CD4-positive, alpha-beta T cell treated with Interleukin-15 for 4 hours (primary cell): ENCODE measurements around the gene FAM110D.

ENCODE experiments used
- DNase-seq: peaks from one replicate; pipeline ENCODE4 v3.0.0-alpha.2; 2020; ENCODE audit warnings: low spot score

Gene FAM110D

GRCh38 chr1:26158908-26159742, at the start of gene FAM110D:
Gene FAM110D (plus strand): TSS chr1:26159079. CDS start chr1:26161292, 2,213 bp downstream.
- DNase-seq, result no peak

- DNase-seq, result no peak
Observed at GRCh38 chr1:26109229-26110164, 49.4 kb upstream of the FAM110D start.

- peak; percentile 74 for DNase-seq
Observed at GRCh38 chr1:26110731-26111529, 47.9 kb upstream of the FAM110D start.

DNA sequence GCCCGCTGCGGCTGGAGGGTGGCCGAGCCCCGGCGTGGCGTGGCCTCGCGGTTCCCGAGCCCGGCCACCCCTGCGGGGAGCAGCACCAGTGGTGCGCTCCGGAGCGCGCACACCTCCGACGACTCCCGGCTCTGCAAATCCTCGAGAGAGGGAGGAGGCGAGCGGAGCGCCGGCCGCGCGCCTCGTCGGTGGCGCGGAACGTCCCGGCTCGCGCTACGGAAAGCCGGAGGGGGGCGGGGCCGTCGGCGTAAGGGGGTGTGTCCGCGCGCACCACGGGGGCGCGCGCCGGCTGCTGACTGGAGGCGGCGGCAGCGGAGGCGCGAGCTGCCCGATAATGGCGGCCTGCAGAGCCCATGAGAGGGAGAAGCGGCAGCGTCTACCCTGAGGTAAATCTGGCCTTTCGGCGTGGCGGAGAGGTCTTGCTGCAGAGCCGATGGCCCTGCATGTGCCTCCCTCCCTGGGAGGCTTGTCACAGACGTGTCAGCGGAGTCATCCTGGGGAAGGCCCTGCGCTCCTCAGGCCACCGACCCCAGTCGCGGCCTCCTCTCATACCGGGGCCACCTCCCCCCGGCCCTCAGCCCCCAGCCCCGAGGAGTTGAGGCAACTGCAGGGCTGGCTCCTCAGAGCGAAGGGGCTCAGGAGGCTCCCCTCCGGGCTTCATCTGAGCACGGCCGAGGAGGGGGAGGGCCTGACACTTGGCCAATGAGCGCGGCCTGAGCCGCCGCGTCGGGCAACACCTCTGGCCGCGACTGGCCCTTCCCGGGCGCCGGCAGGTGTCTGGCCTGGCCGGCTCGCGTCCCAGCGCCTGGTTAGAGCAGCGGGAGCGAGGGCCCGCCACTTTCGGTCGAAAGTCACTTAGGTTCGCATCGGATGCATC, 47.1 kb upstream of the FAM110D start, which contains the start of gene PDIK1L:
Gene PDIK1L (plus strand): TSS at position 295 of the 877 bp plus-strand sequence. CDS start 2,485 bp downstream, outside the sequence.
- DNase-seq, result peak; percentile 96

- no peak for DNase-seq
Observed at GRCh38 chr1:26112407-26112775, 46.5 kb upstream of the FAM110D start.

GRCh38 chr1:26114165-26114927, 44.5 kb upstream of the FAM110D start:
- DNase-seq, result no peak

DNA sequence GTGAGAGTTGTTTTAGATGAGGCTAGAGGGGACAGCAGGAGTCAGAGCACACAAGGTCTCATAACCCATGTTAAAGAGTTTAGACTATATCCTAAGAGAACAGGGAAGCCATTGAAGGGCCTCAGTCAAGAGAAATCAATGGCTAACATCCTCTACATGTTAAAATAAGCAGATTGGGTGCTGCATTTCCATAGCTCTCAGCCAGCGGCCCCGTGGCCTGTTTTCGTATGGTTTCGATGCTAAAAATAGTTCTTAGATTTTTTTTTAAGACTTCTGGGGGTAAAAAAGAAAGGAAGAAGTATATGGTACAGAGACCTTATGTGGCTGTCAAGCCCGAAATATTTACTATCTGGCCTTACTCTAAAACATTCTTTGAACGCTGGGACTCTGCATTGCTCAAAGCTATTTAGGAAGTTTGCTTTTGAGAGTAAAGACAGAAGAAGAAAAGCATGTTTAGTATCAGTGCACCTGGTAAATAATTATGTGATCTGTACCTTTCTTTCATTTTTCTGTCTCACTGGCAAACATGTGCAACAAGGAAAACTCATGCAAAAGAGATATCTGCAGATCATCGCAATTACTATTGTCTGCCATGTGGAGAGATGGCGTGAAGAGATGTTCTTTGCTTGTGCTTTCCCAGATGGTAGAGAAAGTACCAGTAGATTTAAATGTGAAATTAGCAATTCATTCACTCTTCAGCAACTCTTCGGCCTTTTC, 38.8 kb upstream of the FAM110D start:
- no peak for DNase-seq

- no peak for DNase-seq
Observed at GRCh38 chr1:26121854-26122773, 36.8 kb upstream of the FAM110D start.

GRCh38 chr1:26122988-26123973, 35.6 kb upstream of the FAM110D start:
- DNase-seq, result peak; percentile 42

DNA sequence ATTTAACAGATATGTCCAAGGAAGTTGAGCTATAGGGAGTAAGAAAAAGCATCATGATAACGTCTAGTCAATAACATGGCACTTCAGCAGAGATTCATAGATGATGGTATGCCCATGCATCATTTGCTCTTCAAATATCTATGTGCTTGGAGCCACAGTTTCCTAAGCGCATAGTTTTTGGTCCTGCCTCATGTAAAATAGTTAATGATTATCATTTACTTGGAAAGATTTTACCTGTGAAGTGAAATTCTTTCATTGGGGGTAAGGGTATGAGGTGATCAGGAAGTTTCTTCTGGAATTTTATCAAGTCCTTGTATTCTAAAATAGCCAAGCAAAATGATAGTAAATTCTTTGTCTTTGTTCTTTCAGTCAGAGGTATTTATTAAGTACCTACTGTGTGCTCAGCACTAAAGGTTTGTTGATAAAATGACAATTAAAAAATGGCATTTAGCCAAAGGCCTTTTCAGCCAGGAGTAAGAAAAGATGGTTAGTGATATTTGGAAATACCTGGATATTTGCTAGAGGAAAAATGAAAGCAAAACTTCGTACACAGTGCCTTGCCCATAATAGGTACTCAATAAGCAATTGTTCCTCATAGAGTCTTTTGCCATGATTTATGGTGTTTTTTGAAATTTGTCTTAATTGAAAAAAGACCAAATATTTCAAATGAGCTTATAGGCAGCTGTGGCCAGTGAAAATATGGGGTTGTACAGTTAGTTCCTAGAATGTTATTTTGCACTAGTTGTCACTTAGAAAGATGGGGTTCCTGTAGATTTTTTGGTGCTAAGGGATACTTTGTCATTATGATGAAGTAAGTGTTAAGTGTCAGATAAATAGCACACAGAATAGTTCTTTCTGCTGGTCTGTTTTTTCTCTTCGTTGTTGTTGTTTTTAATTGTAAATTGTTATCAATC, 34.2 kb upstream of the FAM110D start:
- DNase-seq, result no peak

DNA sequence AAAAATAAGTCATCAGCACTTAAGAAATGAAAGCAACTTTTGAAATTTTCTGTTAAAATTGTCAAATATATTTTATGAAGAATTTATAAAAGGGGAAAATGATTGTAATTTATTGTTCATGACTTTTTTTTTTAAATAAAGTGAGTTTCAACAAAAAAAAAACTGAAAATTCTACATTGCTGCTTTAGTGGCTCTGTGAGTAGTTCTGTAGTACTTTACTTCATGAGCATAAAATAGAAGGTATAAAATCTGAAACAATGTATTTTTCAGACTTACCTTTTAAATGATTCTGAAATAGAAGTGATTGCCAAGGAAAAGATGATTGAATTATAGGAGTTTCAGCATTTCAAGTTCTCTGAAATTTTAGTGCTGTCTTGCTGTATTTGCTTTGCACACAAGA, 33.5 kb upstream of the FAM110D start:
- DNase-seq, result no peak

DNA sequence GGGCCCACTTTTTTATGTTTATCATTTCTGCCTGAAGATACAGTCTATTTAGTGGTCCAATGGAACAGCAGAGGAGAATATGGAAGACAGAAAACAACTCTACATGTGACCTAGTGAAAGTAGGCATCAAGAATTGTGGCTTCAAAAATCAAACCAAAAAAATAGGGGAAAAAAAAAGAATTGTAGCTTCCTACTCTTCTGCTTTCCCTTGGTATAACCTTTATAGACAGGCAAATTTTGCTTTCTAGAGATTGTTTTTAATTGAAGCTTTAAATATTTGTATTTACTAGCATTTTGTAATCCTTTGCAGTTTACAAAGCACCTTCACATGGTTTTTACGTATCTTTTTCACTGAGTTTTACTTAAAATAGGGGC, 32.9 kb upstream of the FAM110D start:
- DNase-seq, result no peak

GRCh38 chr1:26126321-26127084, 32.4 kb upstream of the FAM110D start:
- peak; percentile 86 for DNase-seq

DNA sequence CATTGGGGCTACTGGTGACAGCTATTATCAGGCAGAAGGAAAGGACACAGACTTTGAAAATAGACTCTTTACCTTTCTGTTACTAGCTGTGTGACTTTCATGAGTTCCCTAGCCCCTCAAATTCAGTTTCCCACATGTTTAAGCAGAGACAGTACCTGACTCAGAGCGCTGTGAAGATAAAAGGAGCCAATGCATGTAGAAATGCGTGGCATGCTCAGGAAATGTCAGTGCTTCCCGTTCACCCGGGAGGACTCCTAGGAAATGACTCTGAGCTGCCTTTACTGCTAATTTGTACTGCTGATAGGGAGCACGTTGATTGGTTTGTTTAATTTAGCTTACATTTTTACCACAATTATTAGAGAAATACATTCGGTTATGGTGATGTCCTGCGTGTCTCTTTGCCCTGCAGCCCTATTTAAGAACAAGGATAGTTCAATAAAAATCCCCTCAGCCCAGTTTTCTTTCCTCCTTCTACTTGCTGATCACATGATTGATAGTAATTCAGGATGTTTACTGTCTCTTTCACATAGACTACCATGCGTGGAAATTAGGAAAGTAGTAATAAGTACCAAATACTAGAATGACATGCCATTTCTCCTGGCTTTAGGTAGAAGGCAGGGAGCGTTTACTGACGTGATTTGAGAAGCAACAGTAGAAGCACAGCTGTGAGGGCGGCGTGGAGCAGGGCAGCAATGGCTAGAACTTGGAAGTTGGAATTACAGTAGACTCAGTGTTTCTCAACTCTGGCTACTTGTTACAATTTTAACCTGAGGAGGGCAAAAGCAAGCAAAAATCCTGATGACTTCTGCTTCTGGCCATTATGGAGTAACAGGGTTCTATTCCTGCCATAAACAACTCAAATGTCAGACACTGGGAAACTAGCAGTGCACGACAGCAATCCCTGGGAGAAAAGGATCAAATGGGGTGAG, 31.4 kb upstream of the FAM110D start:
- no peak for DNase-seq
